SK-N-SH treated with all-trans-retinoic acid at 6 μM for 48 hours (cell line): ENCODE measurements around the gene TBX1.

ENCODE experiments used
- ATAC-seq: fragments of 200-7000 bp; cut with Tn5 transposase; 3 replicates; pipeline ENCODE4 v1.9.1; 2020; ENCODE audit warnings: mild to moderate bottlenecking, moderate library complexity
- ARNTL ChIP-seq: fragments of 450-650 bp; formaldehyde crosslinking; IDR thresholded peaks from 2 replicates; pipeline ENCODE4 v1.5.0; 2020; ENCODE audit warnings: low read depth, mild to moderate bottlenecking, moderate library complexity, borderline replicate concordance
- BACH2 ChIP-seq: fragments of 250-450 bp; sonication (Bioruptor Pico); IDR thresholded peaks from 2 replicates; pipeline ENCODE4 v1.9.0; 2021; ENCODE audit warnings: mild to moderate bottlenecking, borderline replicate concordance
- CSDC2 ChIP-seq: fragments of 250-450 bp; sonication (Bioruptor Pico); IDR thresholded peaks from 2 replicates; pipeline ENCODE4 v1.5.0; 2020; ENCODE audit warnings: mild to moderate bottlenecking, moderate library complexity
- ESRRG ChIP-seq: fragments of 250-450 bp; sonication (Bioruptor Pico); IDR thresholded peaks from 2 replicates; pipeline ENCODE4 v1.6.1; 2021; ENCODE audit warnings: mild to moderate bottlenecking
- ISL1 ChIP-seq: fragments of 250-450 bp; sonication (Bioruptor Pico); IDR thresholded peaks from 2 replicates; pipeline ENCODE4 v2.1.2; 2022; ENCODE audit warnings: mild to moderate bottlenecking, moderate library complexity
- PPARA ChIP-seq: fragments of 250-450 bp; sonication (Bioruptor Pico); IDR thresholded peaks from 2 replicates; pipeline ENCODE4 v1.5.0; 2020; ENCODE audit warnings: mild to moderate bottlenecking, borderline replicate concordance
- RARB ChIP-seq: fragments of 250-450 bp; sonication (Bioruptor Pico); IDR thresholded peaks from 2 replicates; pipeline ENCODE4 v1.8.0; 2021; ENCODE audit warnings: mild to moderate bottlenecking, moderate library complexity
- SNAI2 ChIP-seq: fragments of 250-450 bp; sonication (Bioruptor Pico); IDR thresholded peaks from 2 replicates; pipeline ENCODE4 v1.5.0; 2020; ENCODE audit warnings: mild to moderate bottlenecking, moderate library complexity
- TCF4 ChIP-seq: fragments of 250-450 bp; sonication (Bioruptor Pico); IDR thresholded peaks from 2 replicates; pipeline ENCODE4 v1.8.0; 2021; ENCODE audit warnings: mild to moderate bottlenecking, moderate library complexity, borderline replicate concordance
- ZC3H10 ChIP-seq: fragments of 250-450 bp; sonication (Bioruptor Pico); IDR thresholded peaks from 2 replicates; pipeline ENCODE4 v1.5.1; 2021; ENCODE audit warnings: mild to moderate bottlenecking, moderate library complexity
- ZFP3 ChIP-seq: fragments of 250-450 bp; sonication (Bioruptor Pico); IDR thresholded peaks from 2 replicates; pipeline ENCODE4 v1.5.0; 2020; ENCODE audit warnings: mild to moderate bottlenecking, moderate library complexity
- ZNF565 ChIP-seq: fragments of 450-650 bp; formaldehyde crosslinking; conservative IDR thresholded peaks from 2 replicates; pipeline ENCODE4 v1.5.0; 2020; ENCODE audit warnings: low read depth, mild to moderate bottlenecking, moderate library complexity
- ZNF70 ChIP-seq: fragments of 450-650 bp; formaldehyde crosslinking; IDR thresholded peaks from 2 replicates; pipeline ENCODE4 v1.5.0; 2020; ENCODE audit warnings: mild to moderate bottlenecking, moderate library complexity
- TF ChIP-seq, protein P1 (sequence below): fragments of 250-450 bp; sonication (Bioruptor Pico); IDR thresholded peaks from 2 replicates; pipeline ENCODE4 v1.5.0; 2020; ENCODE audit warnings: mild to moderate bottlenecking, moderate library complexity
- TF ChIP-seq, protein P2 (sequence below): fragments of 250-450 bp; sonication (Bioruptor Pico); IDR thresholded peaks from 2 replicates; pipeline ENCODE4 v1.5.1; 2021; ENCODE audit warnings: mild to moderate bottlenecking, moderate library complexity
- TF ChIP-seq, protein P3 (sequence below): fragments of 250-450 bp; sonication (Bioruptor Pico); IDR thresholded peaks from 2 replicates; pipeline ENCODE4 v1.5.1; 2020; ENCODE audit warnings: low read depth, mild to moderate bottlenecking, moderate library complexity

The TBX1 gene

DNA sequence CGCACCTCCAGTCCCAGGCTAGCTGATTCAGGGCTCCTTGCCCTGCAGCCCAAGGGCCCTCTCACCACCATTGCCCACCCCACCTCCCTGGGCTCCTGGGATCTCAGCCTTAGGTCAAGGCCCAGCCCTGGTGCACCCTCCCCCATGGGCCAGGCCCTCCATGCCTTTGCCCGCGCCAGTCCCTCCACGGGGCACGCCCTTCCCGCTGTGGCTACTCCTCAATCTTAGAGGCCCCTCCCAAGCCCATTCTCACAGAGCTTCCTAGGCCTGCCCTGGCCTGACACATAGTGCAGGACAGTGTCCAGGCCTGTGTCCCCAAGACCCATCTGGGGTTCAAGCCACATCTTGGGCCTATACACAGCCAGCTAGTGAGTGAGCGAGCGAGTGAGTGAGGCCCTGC lies 30.4 kb upstream of the TBX1 start:
- TF ChIP-seq ZNF565 (CRISPR knock-in tag) (no peak), ESRRG (CRISPR knock-in tag) (no peak), ZFP3 (no peak), ARNTL (CRISPR knock-in tag) (no peak), ZNF70 (CRISPR knock-in tag) (no peak)
- TF ChIP-seq, protein P1, sequence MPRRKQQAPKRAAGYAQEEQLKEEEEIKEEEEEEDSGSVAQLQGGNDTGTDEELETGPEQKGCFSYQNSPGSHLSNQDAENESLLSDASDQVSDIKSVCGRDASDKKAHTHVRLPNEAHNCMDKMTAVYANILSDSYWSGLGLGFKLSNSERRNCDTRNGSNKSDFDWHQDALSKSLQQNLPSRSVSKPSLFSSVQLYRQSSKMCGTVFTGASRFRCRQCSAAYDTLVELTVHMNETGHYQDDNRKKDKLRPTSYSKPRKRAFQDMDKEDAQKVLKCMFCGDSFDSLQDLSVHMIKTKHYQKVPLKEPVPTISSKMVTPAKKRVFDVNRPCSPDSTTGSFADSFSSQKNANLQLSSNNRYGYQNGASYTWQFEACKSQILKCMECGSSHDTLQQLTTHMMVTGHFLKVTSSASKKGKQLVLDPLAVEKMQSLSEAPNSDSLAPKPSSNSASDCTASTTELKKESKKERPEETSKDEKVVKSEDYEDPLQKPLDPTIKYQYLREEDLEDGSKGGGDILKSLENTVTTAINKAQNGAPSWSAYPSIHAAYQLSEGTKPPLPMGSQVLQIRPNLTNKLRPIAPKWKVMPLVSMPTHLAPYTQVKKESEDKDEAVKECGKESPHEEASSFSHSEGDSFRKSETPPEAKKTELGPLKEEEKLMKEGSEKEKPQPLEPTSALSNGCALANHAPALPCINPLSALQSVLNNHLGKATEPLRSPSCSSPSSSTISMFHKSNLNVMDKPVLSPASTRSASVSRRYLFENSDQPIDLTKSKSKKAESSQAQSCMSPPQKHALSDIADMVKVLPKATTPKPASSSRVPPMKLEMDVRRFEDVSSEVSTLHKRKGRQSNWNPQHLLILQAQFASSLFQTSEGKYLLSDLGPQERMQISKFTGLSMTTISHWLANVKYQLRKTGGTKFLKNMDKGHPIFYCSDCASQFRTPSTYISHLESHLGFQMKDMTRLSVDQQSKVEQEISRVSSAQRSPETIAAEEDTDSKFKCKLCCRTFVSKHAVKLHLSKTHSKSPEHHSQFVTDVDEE: no peak
- TF ChIP-seq, protein P2, sequence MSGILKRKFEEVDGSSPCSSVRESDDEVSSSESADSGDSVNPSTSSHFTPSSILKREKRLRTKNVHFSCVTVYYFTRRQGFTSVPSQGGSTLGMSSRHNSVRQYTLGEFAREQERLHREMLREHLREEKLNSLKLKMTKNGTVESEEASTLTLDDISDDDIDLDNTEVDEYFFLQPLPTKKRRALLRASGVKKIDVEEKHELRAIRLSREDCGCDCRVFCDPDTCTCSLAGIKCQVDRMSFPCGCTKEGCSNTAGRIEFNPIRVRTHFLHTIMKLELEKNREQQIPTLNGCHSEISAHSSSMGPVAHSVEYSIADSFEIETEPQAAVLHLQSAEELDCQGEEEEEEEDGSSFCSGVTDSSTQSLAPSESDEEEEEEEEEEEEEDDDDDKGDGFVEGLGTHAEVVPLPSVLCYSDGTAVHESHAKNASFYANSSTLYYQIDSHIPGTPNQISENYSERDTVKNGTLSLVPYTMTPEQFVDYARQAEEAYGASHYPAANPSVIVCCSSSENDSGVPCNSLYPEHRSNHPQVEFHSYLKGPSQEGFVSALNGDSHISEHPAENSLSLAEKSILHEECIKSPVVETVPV: no peak
- peak; percentile 44 for ATAC-seq

DNA sequence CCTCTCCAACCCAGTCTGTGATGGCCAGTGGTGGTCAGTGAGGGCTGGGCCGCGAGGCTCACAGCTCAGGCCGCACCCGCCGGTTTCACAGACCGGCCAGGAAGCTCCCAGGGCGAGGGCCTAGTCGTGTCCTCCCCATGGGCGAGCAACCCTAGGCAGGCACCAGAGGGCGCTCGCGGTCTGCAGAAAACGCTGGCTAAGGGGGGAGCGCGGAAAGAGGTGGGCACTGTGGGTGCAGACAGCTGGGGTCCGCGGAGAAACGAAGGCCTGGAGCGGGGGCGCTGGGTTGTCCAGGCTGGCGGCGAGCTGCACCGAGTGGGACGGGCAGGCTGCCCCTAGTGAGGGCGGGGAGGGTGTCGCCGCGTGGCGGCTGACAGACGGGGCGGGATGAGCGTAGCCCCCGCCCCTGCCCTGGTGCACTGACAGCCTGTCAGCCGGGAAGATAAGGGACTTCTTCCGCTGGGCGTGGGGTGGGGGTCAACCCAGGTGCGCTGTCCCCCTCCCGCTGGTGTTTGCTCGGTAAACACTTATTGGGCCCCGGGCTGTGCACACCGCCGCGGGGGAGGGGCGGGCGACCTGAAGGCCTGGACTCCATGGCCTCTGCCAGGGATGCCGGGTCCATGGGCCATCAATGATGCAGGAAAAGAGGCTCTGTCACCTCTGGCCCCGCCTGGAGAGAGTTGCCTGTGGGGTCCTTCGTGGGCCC lies 29.8 kb upstream of the TBX1 start:
- TF ChIP-seq ISL1: no peak
- no peak for TF ChIP-seq ZNF565 (CRISPR knock-in tag)
- TF ChIP-seq, protein P1: no peak
- TF ChIP-seq RARB (CRISPR knock-in tag): no peak
- TF ChIP-seq CSDC2 (CRISPR knock-in tag): no peak
- TF ChIP-seq TCF4 (CRISPR knock-in tag): no peak
- TF ChIP-seq ZC3H10 (CRISPR knock-in tag): no peak
- no peak for TF ChIP-seq PPARA (CRISPR knock-in tag)
- no peak for TF ChIP-seq BACH2 (CRISPR knock-in tag)
- TF ChIP-seq, protein P2: no peak
- TF ChIP-seq SNAI2 (CRISPR knock-in tag): no peak
- TF ChIP-seq ZNF70 (CRISPR knock-in tag): no peak
- ATAC-seq: peak; percentile 95

DNA sequence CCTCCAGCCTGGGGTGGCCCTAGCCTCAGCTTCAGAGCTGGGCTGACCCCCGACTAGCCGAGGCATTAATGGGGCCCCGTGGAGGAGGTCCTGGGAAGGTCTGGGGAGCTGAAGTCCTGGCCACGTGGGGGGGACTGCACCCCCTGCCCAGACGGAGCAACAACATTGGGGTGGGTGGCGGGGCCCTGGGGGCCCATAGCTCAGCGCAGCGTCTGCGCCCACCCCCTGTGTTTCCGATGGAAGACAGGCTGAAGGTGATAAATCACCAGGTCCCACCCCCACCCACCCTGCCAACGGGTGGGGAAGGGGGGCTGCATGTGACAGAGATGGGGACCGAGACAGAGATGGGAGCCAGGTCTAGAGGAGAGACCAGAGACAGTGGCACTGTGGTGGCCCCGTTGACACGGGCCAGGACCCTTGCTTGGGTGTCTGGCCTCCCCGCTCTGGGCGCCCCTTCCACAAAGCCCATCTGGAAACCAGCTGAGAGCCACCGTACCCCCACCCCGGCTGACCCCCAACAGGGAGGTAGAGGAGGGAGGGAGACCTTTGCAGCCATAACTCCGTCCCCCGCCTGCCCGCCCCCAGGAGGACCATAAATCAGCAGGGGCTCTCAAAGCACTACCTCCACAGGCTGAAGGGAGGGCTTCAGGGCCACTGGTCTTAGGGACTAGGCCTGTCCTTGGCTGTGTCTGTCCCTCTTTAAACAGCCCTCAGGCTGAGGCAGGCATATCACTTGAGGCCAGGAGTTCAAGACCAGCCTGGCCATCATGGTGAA lies 29.0 kb upstream of the TBX1 start:
- TF ChIP-seq, protein P3, sequence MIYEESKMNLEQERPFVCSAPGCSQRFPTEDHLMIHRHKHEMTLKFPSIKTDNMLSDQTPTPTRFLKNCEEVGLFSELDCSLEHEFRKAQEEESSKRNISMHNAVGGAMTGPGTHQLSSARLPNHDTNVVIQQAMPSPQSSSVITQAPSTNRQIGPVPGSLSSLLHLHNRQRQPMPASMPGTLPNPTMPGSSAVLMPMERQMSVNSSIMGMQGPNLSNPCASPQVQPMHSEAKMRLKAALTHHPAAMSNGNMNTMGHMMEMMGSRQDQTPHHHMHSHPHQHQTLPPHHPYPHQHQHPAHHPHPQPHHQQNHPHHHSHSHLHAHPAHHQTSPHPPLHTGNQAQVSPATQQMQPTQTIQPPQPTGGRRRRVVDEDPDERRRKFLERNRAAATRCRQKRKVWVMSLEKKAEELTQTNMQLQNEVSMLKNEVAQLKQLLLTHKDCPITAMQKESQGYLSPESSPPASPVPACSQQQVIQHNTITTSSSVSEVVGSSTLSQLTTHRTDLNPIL (CRISPR knock-in tag): no peak
- TF ChIP-seq PPARA (CRISPR knock-in tag): no peak

More for the DNA sequence above, 29.0 kb upstream of the TBX1 start:
- ATAC-seq: no peak
